Measurements from ENCODE around the gene NEK7.

GRCh38 chr1:198153103-198153502, 3.7 kb upstream of the NEK7 start:
- TF ChIP-seq, protein P1, sequence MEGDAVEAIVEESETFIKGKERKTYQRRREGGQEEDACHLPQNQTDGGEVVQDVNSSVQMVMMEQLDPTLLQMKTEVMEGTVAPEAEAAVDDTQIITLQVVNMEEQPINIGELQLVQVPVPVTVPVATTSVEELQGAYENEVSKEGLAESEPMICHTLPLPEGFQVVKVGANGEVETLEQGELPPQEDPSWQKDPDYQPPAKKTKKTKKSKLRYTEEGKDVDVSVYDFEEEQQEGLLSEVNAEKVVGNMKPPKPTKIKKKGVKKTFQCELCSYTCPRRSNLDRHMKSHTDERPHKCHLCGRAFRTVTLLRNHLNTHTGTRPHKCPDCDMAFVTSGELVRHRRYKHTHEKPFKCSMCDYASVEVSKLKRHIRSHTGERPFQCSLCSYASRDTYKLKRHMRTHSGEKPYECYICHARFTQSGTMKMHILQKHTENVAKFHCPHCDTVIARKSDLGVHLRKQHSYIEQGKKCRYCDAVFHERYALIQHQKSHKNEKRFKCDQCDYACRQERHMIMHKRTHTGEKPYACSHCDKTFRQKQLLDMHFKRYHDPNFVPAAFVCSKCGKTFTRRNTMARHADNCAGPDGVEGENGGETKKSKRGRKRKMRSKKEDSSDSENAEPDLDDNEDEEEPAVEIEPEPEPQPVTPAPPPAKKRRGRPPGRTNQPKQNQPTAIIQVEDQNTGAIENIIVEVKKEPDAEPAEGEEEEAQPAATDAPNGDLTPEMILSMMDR (IDR thresholded peaks at IDR 0.05), result no peak
- no peak for TF ChIP-seq POLR2A (IDR thresholded peaks at IDR 0.05)

Data from uterus (tissue), 2 donors.